ENCODE data around the gene UPK1A. TPM values are rescaled to one million over a fixed set of nuclear protein-coding genes. Genes with fewer than 3 reads are reported as not detected.

UPK1A gene
- total RNA-seq, 4 donors from 2014 or later: not detected

DNA sequence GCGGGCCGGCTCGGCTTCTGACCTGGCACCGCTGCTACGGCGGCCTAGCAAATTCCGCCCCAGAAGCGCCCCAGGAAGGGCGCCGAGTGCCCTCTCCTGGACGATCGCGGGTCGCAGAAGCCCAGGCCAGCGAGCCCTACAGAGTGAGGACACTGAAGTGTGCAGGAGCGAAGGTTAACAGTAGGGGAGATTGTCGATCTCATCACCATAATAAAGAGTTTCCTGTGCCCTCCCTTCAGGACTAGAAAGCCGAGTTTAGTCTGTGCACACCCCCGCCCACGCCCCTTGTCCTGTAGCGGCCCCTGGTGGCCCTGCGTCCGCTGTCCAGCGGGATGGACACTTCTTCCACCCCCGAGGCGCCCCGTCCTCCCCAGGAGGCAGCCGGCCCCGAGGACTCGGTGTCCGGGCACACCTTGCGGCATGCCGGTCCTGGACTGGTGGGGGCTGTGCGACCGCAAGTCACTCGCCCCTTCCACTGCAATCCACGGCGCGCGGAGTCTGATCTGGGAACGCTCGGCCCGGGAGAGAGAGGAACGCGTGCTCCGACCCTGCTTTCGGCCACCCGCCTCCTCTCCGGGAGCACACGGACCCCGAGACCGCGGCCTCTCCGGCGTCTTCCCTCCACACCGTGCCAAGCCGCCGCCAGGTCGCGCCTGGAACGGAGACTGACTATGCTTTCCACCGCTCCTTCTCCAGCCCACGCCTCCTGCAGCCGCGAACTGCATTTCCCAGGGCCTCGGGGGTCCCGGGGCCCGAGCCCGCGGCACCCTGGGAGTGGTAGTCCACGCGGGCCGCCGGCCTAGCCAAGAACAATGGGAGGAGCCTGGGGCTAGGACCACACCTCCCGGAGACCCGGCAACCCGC is 50.7 kb downstream of the UPK1A start:
- Histone ChIP-seq H3K4me3 (peak overlapping the region; percentile 57 to 94), H3K36me3 (peaks cover 0 to 26% of the 10 kb centered on the region in 2 donors), H3K4me1 (peaks cover 0 to 52% (median 19%) of the 10 kb centered on the region in 3 donors), H3K9me3 (no peaks in the 10 kb centered on the region), H3K27ac (peak overlapping the region; percentile 41 to 98 (median 92)), H3K27me3 (no peaks in the 10 kb centered on the region)
- TF ChIP-seq EP300 (IDR thresholded peaks at IDR 0.05) (no peak), POLR2AphosphoS5 (IDR thresholded peaks at IDR 0.05) (peak; percentile 24)
- TF ChIP-seq, protein P1, sequence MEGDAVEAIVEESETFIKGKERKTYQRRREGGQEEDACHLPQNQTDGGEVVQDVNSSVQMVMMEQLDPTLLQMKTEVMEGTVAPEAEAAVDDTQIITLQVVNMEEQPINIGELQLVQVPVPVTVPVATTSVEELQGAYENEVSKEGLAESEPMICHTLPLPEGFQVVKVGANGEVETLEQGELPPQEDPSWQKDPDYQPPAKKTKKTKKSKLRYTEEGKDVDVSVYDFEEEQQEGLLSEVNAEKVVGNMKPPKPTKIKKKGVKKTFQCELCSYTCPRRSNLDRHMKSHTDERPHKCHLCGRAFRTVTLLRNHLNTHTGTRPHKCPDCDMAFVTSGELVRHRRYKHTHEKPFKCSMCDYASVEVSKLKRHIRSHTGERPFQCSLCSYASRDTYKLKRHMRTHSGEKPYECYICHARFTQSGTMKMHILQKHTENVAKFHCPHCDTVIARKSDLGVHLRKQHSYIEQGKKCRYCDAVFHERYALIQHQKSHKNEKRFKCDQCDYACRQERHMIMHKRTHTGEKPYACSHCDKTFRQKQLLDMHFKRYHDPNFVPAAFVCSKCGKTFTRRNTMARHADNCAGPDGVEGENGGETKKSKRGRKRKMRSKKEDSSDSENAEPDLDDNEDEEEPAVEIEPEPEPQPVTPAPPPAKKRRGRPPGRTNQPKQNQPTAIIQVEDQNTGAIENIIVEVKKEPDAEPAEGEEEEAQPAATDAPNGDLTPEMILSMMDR (IDR thresholded peaks at IDR 0.05): peak in 3 of 4 experiments; percentile 87 to 92 (median 88)
- ATAC-seq: peak; percentile 94
- WGBS, 2 donors (ENCODE audit: low coverage in 1 of 2): no CpG with 5 or more reads among the region's 77 CpGs

DNA sequence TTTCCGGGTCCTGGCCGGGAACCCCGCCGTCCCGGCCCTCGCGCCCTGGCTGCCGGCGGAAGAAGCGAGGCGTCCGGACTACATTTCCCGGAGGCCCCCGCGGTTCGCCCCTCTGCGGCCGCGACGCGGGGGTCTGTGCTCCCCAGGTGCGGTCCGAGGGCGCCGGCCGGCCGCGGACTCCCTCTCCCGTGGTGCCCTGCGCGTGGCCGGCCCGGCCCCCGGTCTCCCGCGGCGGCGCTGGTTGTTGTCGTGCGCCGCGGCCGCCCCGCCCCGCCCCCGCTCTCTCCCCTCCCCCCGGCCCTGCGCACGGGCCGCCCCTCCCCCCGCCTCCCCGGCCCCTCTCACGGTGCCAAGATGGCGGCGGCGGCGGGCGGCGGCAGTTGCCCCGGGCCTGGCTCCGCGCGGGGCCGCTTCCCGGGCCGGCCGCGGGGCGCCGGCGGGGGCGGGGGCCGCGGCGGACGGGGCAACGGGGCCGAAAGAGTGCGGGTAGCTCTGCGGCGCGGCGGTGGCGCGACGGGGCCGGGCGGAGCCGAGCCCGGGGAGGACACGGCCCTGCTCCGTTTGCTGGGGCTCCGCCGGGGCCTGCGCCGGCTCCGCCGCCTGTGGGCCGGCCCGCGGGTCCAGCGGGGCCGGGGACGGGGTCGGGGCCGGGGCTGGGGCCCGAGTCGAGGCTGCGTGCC is 51.5 kb downstream of the UPK1A start, which contains the start of gene KMT2B:
TSS of gene KMT2B (plus strand) at position 339 of the 680 bp plus-strand sequence. CDS start at position 355, 16 bp downstream.
- Histone ChIP-seq H3K9me3 (no peaks in the 10 kb centered on the region), H3K4me1 (peaks cover 0 to 59% (median 19%) of the 10 kb centered on the region in 3 donors), H3K27ac (peak within 1 kb of the TSS; percentile 72 to 98 (median 92)), H3K27me3 (no peaks in the 10 kb centered on the region), H3K4me3 (peak within 1 kb of the TSS; percentile 84 to 94), H3K36me3 (peaks cover 0 to 34% of the 10 kb centered on the region in 2 donors)
- 0% methylated on average over 10 of the region's 109 CpGs; no CpG with 5 or more reads in 1 of the 2 donors for WGBS, 2 donors (ENCODE audit: low coverage in 1 of 2)
- peak; percentile 86 for ATAC-seq
- no peak for TF ChIP-seq EP300 (IDR thresholded peaks at IDR 0.05)
- no peak for TF ChIP-seq POLR2A (IDR thresholded peaks at IDR 0.05)
- TF ChIP-seq, protein P1 (IDR thresholded peaks at IDR 0.05): no peak
- TF ChIP-seq POLR2AphosphoS5 (IDR thresholded peaks at IDR 0.05): no peak

DNA sequence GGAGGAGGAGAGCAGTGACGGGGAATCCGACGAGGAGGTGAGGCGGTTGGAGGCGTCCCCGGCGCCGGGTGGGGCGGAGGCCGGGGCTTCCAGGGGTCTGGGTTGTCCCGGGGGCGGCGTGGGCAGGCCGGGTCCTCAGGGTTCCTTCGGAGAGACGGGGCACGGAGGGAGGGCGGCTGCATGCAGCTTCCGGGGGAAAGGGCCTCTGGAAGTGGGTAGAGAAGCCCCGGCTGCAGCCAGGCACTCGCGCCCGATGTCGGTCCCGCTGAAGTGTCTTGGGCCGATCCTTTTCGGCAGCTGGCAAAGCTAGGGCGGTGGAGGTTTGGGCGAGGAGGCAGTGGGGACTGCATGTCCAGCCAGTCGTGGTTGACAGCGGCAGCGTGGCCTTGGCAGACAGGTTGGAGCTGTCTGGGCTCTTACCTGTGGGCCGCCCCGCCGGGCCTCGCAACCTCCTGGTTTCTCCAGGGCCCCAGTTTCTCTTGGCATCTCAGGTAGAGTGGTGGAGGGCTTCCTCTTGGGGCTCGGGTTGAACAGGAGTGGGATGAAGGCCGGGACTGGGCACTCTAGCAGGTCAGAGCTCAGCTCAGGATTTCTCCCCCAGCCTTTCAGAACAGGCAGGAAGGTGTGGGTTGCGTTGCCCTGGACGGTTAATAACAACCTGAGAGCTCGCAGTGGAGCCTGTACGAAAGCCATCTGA is 52.2 kb downstream of the UPK1A start:
- TF ChIP-seq POLR2AphosphoS5 (IDR thresholded peaks at IDR 0.05) (no peak), POLR2A (IDR thresholded peaks at IDR 0.05) (no peak), EP300 (IDR thresholded peaks at IDR 0.05) (no peak)
- TF ChIP-seq, protein P1 (IDR thresholded peaks at IDR 0.05): no peak
- H3K27ac ChIP-seq: peak overlapping the region; percentile 72 to 98 (median 92)
- no peaks in the 10 kb centered on the region for H3K9me3 ChIP-seq
- no peak for ATAC-seq
- H3K27me3 ChIP-seq: no peaks in the 10 kb centered on the region
- H3K4me1 ChIP-seq: peaks cover 0 to 61% (median 19%) of the 10 kb centered on the region in 3 donors
- whole genome bisulfite sequencing, 2 donors (ENCODE audit: low coverage in 1 of 2): 0 to 2% methylated on average over 1 to 7 of the region's 42 CpGs
- H3K36me3 ChIP-seq: peaks cover 0 to 40% of the 10 kb centered on the region in 2 donors
- H3K4me3 ChIP-seq: peak overlapping the region; percentile 84 to 94

DNA sequence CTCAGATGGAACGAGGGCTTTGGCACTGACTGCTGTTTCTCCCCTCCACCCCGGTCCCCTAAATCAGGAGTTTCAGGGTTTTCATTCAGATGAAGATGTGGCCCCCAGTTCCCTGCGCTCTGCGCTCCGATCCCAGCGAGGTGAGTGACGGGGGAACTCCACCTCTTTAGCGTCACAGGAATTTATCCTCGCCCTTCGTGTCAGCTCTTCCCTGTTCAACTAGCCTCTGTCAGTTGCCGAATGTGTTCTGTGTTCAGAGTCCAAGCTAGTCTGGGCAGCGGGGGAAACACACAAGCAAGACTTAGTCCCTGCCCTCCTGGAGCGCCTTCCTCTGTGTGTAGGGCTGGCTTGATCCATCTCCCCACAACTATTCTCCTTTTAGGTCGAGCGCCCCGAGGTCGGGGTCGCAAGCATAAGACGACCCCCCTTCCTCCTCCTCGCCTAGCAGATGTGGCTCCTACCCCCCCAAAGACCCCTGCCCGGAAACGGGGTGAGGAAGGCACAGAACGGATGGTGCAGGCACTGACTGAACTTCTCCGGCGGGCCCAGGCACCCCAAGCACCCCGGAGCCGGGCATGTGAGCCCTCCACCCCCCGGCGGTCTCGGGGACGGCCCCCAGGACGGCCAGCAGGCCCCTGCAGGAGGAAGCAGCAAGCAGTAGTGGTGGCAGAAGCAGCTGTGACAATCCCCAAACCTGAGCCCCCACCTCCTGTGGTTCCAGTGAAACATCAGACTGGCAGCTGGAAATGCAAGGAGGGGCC is 53.3 kb downstream of the UPK1A start:
- Histone ChIP-seq H3K27ac (peak overlapping the region in 3 of 4 donors; percentile 8 to 94 (median 91)), H3K4me3 (peak overlapping the region in 1 of 2 donors; percentile 94), H3K9me3 (no peaks in the 10 kb centered on the region), H3K27me3 (no peaks in the 10 kb centered on the region), H3K4me1 (peaks cover 0 to 61% (median 19%) of the 10 kb centered on the region in 3 donors), H3K36me3 (peaks cover 0 to 51% of the 10 kb centered on the region in 2 donors)
- TF ChIP-seq, protein P1 (IDR thresholded peaks at IDR 0.05): no peak
- TF ChIP-seq POLR2A (IDR thresholded peaks at IDR 0.05) (no peak), EP300 (IDR thresholded peaks at IDR 0.05) (no peak), POLR2AphosphoS5 (IDR thresholded peaks at IDR 0.05) (no peak)
- ATAC-seq: no peak
- 75 to 82% methylated on average over 4 to 13 of the region's 32 CpGs for WGBS, 2 donors (ENCODE audit: low coverage in 1 of 2)
